HG03039 (cell line): ENCODE results near the gene PLA2G4D.

Experiments
- ATAC-seq: cut with Tn5 transposase; IDR thresholded peaks from one replicate; pipeline ENCODE4 v1.9.1; 2021; ENCODE audit warnings: mild to moderate bottlenecking, moderate library complexity; ENCODE audit not compliant: unreplicated experiment

PLA2G4D gene, protein sequence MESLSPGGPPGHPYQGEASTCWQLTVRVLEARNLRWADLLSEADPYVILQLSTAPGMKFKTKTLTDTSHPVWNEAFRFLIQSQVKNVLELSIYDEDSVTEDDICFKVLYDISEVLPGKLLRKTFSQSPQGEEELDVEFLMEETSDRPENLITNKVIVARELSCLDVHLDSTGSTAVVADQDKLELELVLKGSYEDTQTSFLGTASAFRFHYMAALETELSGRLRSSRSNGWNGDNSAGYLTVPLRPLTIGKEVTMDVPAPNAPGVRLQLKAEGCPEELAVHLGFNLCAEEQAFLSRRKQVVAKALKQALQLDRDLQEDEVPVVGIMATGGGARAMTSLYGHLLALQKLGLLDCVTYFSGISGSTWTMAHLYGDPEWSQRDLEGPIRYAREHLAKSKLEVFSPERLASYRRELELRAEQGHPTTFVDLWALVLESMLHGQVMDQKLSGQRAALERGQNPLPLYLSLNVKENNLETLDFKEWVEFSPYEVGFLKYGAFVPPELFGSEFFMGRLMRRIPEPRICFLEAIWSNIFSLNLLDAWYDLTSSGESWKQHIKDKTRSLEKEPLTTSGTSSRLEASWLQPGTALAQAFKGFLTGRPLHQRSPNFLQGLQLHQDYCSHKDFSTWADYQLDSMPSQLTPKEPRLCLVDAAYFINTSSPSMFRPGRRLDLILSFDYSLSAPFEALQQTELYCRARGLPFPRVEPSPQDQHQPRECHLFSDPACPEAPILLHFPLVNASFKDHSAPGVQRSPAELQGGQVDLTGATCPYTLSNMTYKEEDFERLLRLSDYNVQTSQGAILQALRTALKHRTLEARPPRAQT

DNA sequence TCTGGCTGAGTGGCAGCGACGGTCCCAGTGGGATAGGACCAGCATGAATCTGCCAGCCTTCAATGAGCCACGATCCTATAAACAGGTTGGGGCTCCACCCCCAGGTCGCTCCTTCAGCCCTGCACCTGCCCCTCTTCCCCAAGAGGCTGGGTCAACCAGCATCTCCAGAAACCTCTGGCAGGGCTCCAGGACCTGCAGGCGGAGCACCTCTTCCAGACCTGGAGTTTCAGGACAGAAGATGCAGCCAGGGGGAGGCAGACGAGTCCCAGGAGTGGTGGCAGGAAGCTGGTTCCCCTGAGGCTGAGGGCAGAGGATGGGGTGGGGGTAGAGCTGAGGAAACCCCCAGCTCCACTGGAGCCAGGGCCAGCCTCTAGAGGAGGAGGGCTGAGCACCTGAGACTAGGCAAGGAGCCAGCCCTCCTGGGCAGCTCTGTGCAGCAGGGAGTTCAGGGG is at the start of gene PLA2G4D:
TSS of gene PLA2G4D (minus strand) at position 51 of the 452 bp plus-strand sequence. CDS start 103 bp downstream, outside the sequence.
- no peak for ATAC-seq

DNA sequence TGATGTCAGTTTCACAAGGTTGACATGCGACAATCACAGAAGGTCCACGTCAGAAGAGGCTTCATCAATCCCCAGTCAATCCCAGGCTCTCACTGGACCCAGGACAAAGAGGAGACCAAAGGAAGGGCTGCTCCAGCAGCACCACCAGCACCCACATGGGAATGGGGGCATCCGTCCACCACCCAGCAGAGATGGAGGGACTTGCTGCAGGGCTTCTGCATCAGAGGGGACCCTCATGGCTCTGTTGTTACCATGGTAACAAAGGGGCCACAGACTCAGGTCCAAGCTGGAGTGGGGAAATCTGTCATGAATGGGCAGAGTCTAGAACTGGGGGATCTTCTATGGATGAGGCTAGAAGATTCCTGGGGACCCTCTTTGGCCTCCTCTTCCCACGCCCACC is 49.0 kb upstream of the PLA2G4D start:
- ATAC-seq: no peak

DNA sequence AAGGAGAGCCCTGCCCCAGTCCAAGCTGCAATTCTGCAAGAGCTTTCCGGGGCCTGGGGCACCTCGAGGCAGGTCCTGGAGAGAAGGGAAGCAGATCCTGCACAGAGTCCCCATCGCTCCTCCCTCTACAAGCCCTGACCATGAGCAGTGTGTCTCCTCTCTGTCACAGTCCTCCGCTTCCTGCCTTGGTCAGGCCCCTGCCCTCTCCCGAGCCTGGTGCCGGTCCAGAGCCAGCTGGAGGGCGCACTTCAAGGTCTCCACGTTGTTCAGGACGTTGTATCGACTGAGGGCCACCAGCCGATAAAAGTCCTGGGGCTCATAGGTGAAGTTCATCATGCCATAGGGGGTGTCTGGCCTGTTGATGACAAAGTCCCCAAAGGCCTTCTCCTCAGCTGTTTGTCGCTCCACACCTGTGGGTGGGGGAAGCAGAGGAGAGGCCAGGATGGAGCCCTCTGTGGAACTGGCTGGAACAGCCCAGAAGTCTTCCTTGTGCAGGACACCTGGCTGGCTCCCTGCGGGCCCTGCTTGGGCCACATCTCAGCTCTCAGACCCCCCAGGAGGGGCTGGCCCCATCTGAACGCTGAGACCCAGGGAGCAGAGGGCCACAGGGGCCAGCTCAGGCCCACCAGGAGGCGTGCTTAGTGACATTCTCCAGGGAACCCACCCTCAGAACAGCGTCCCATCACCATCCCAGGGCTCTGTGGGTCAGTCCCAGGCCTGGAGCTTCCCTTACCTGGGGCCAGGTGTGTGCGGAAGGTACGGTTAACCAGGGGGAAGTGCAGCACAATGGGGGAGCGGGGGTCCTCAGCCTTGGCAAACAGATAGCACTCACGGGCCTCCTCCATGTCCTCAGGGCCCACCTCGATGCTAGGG is 47.7 kb upstream of the PLA2G4D start:
- no peak for ATAC-seq

DNA sequence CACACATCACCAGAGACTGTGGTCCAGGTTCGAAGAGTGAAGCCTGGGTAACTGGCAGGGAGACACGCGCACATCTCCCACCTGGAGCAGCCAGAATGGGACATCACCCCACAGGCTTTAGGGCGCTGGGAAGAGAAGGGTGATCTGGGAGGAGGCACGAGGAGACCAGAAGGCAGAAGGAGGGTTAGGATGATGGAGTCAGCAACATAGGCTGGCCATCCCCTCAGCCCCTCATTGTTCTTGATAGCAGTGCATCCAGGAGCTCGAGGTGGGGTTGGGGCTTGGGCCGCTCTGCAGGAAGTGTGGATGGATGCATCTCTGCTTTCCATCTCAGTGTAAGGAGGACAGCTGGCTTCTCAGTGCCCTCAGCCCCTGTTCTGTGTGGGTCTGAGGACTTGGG is 46.9 kb upstream of the PLA2G4D start:
- ATAC-seq: no peak

DNA sequence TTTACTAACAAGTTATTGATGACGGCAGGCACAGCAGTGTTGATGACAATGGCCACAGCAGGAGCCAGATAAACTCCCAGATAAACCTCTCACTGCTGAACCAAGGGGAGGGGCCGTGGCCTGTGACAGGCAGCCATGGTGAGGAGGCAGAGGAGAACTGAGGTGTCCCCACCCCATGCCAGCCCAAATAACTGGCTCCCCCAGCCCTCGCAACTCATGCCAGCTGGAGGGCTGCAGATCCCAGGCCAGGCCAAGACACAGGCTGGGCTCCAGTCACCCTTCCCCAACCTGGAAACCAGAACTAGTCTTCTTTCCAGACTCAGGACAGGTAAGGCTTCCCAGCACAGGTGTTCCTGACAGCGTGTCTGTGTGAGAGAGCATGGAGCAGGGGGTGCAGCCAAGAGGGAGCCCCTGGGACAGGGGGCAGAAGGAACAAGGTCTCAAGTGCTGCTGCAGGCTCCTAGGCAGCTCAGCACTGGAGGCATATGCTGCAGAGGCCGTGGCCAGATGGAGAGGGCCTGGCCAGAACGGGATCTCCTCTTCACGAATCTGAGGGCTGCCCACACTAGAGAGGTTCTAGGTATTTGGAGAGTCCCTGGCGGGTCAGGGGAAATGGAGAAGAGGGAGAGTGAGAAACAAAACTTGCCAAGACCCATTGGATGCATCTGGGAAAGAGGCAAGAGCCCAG is 46.2 kb upstream of the PLA2G4D start:
- ATAC-seq: no peak

DNA sequence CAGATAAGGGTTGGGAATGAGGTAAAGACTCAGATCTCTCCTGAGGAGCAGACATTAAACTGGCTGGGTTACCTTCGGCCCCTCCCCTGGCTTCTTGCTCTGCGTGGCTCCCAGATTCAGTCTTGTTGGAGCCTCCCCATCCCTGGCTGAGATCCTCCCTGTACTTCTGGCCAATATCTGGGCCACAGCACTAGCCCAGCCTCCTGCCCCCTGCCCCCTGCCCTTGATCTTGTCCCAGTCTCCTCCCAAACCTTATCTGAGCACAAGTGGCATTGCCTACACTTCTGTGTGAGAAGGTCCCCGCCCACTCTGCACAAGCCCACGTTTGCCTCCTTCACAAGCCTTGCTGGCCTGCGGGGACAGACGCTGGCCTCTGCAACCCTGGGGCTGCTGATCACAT is 45.2 kb upstream of the PLA2G4D start:
- no peak for ATAC-seq

DNA sequence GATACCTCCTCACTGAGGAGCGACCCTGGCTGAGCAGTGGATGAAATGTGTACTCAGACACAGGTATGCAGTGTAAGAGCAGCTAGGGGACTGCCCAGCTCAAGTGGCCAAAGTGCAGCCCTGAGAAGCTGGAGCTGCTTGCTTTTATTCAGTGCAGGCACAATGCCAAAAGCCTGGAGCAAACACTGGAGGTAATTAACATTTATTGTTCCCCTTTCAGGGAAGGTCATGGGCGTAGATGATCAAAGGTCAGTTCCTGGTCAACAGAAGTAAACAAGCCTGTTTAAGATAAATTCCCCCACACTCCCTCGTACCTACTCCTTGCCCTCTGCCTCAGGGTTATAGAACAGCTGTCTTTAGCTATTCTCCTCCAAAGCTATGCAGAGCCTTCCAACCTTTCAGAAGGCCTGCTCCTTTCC is 44.6 kb upstream of the PLA2G4D start:
- no peak for ATAC-seq

DNA sequence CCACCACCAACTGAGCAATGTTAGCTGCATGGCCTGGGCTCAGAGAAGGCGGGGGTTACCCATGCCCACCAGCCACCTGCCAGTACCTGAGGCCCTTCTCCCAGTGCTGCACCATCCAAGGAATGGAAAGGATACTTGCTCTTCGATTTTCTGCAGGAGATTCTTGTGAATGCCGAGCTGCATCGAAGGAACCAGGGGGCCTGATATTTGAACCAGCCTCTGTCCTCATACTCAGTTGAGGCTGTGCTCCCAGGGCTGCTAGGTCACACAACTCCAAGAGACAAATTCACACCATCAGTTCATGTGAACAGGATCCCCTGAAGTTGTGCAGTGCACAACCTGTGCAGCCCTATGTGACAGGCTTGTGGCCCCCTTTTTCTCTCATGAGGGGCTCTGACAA is 44.0 kb upstream of the PLA2G4D start:
- no peak for ATAC-seq

DNA sequence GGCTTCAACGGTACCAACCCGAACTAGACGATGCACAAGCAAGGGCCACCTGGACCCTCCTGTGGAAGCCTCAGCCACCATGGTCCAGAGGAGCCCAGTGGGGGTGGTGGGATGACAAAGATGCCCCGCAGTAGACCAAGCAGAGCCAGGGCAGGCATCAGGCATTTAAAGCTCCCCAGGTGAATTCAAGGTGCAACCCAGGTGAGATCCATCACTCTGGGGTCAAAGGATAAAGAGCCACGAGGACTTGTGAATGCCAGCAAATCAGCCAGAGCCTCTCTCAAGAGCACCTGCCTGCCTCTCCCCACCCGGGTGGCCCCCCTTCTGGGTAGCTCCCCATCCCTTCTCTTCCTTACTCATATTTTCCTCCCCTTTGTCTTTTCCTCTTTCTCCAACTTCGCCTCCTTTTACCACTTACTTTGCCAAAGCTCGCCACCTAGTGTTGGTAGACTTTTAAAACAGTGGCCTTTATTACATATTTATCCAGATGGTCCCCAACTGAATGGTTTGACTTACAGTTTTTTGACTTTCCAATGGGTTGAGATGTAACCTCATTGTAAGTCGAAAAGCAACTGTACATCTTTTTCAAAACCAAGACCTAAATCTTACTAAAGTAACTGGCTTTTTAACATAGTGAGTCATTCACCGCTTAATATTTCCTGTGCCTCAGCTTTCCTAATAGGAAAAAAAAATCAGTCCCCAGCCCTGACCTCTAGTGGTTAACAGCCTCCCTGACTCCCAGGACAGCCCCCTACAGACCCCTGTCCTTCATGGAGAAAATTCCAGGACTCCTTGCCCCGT is 43.3 kb upstream of the PLA2G4D start:
- ATAC-seq: no peak

DNA sequence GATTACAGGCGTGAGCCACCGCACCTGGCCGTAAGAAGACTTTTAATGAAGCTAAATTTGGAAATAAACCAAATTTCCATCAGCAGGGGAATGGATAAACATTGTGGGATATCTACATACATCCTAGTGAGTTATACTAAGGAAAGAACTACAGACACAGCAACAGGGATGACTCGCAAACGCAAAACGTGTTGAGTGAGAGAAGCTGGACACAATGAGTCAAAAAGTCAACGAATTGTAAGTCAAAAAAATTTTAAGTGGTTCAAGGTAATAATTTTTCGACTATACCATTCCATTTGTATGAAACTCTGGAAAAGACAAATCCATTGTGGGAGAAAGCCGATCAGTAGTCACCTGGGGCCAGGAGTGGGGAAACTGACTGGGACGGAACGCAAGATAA is 42.2 kb upstream of the PLA2G4D start:
- ATAC-seq: no peak

DNA sequence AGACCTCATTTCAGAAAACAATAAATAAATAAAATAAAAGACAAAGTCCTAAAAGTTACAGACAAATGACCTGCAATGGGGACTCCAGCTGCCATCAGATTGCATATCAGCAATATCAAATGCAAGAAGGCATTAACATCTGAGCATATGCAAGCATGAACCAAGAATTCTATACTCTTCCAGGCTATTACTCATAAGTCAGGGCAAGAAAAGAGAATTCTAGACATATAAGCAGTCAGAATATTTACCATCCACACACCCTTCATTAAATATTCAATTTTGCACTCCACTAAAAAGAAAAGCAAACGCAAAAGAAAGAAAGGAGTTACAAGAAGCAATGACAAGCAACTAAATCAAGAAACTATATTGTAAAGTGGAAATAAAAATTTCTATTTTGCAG is 41.0 kb upstream of the PLA2G4D start:
- no peak for ATAC-seq

DNA sequence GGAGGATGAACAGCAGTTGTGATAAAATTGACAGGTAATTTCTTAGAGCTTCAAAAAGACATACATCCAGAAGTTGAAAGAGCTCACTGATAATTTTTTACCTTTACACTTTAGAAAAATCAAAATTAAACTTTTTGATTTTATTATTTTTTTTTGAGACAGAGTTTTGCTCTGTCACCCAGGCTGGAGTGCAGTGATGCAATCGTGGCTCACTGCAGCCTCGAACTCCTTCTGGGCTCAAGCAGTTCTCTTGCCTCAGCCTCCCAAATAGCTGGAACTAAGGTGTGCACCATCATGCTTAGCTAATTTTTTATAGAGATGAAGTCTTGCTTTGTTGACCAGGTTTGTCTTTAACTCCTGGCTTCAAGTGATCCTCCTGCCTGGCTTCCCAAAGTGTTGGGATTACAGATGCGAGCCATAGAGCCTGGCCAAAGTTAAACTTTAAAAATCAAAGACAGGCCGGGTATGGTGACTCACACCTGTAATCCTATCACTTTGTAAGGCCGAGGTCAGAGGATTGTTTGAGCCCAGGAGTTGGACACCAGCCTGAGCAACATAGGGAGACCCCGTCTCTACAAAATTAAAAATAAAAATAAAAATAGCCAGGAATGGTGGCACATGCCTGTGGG is 40.4 kb upstream of the PLA2G4D start:
- no peak for ATAC-seq

DNA sequence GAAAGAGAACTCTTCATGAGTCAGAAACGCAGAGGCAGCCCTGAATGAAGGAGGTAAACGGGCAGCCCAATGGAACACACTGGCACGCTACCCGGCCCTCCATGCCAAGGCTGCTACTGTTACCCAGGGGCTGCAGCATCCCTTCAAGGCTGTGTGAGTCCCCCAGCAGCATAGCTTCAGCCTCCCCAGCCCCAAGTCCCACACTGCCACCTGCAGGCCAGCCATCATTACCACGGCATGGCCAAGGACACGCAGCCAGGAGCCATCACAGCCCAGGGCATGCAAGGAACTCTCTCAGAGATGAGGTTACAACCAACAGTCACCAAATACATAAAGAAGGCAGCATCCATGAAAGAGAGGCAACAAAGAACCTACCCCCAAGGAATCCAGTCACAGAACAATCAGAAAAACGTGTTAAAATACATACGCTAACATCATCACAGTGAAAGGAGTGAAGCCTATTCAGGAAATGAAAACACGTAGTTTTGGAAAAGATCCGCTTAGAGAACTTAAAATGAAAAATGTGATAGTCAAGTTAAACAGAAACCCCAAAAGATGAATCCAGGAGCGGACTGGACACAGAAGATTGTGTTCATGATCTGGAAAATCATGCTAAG is 39.6 kb upstream of the PLA2G4D start:
- ATAC-seq: no peak

DNA sequence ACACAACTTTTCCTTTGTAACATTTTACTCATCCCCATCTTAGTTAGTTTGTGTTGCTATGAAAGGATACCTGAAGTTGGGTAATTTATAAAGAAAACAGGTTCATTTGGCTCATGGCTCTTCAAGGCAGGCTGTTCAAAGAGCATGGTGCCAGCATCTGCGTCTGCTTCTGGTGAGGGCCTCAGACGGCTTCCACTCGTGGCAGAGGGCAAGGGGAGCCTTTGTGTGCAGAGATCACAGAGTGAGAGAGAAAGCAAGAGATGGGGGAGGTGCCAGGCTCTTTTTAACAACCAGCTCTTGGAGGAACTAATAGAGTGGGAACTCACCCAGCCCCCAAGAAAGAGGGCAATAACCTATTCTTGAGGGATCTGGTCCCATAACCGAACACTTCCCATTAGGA is 39.0 kb upstream of the PLA2G4D start:
- ATAC-seq: no peak

DNA sequence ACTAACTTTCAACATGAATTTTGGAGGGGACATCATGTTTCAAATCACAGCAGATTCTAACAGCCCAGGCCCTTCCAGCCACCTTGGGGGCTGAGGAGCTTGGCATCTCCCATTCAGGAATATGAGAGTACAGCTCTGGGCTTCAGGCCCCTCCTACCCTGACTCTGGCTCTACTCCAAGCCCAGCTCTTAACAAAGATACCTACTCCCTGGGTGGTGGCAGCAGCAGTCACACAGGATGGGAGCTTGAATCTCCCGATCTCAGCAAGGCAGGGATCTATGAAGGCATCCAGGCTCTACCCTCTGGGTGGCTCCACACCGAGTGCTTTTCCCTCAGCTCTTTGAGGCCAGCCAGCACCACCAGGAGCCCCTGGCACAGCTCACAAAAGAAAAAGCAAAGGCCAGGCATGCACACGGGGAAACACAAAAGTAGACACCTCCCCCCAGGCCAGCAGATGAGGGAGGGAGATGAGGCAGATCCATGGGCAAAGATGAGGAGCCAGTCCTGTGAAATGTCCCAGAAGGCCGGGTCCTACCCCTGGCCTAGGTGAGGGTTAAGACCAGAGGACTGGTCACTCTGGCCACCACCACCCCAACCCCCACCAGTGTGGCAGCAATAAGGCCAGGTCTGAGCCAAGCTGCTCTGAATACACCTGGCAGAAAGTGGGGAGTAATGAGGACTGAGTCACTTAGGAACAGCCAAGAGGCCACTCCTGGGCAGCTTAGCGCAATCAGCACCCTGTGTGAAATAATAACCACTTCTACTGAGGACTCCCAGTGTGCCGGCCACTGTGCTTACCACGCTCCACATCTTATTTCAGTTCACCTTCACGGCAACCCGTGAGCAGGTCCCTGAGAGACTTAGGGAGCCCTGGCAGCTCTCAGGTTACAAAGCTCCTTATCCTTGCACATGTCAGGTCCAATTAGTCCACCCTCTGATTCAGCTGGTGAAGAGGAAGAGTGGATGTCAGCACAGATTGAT is 37.8 kb upstream of the PLA2G4D start:
- no peak for ATAC-seq

DNA sequence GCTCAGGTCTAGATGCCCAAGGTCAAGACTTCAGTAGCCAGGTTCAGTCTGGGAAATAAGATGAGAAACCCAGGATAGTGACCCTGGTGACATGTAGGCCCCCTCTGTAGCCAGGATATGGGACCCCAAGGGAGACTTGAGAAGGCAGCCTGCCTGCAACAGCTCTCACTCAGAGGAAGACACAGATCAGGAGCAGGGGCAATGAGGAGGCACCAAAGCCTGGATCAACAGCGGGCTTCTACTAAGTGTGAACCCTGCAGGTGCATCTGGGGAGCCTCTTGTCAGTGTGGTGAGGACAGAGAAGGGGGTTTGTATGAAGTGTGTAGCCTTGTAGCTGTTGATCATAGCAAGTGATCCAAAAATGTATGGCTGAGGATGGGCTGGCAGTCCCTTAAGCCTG is 36.6 kb upstream of the PLA2G4D start:
- ATAC-seq: no peak

DNA sequence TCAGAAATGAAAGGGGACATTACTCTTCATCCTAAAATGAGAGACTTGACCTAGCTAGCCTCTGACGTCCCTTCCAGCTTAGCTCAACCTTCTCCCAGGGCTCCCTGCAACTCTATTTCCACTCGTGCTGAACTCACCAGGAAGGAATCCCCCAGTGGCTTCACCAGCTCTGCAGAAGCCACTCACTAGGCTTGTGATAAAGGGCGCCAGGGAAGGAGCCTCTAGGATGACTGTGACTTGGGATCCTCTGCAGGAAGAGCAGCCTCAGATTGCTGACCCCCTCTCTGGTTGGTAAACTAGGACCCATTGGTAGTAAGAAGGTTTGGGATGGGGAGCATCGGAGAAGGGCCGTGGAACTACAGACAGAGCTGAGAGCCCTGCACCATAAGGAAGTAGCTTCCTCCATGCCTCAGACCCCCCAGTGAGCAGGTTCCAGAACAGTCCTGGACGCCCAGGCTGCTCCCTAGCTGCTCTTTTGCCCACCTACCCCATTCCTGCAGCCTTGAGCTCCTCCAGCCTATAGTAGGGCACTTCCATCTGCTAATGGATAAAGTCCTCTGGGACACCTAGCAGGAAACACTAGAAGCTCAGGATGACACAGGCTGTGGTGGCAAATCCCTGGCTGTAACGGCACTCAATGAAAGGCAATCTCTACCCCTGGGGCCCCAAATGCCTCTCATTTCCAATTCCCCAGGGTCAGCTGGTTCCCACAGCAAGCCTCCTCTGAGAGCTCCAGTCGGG is 36.1 kb upstream of the PLA2G4D start:
- ATAC-seq: no peak
